ENCODE data around the gene KSR1. TPM values are rescaled to one million over a fixed set of nuclear protein-coding genes. Genes with fewer than 3 reads are reported as not detected.
A peak's percentile ranks its signal among the peaks of the same experiment; 100 is the strongest.

The KSR1 gene
- total RNA-seq, 1 experiment from 2014 or later, result 37.6 TPM

DNA sequence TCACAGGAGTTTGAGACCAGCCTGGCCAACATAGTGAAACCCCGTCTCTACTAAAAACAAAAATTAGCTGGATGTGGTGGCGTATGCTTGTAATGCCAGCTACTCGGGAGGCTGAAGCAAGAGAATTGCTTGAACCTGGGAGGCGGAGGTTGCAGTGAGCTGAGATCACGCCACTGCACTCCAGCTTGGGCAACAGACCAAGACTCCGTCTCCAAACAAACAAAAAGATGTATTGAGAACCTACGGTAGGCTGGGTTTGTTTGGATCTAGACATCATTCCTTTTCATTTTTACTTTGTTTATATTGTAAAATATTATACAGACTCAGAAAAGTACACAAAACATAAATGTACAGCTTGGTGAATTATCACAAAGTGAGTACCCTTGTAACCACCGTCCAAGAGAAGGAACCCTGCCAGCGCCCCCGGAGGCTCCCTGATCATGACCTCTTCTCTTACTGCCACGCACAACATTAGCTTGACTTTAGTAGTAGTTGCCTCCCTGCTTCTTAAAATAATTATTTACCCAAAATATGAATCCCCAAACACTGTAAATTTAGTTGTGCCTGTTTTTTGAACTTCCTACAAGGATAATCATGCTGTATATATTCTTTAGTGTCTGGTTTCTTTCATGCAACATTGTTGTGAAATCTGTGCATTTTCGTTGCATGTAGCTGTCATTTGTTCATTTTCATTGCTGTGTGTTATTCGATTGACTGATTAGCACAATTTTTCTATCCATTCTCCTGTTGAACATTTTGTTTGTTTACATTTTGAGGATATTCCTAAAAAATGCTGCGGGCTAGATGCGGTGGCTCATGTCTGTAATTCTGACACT is 56.5 kb downstream of the KSR1 start:
- no peaks in the 10 kb centered on the region for H3K36me3 ChIP-seq
- no peaks in the 10 kb centered on the region for H3K9me3 ChIP-seq (replicated peaks)
- DNase-seq, result no peak
- H3K4me3 ChIP-seq, result no peak overlapping the region
- H3K27ac ChIP-seq, result no peak overlapping the region
- H3K27me3 ChIP-seq, result no peaks in the 10 kb centered on the region
- H3K4me1 ChIP-seq, result 0 out of 2 replicates have a peak, but pooled peaks cover 3% of the 10 kb centered on the region

DNA sequence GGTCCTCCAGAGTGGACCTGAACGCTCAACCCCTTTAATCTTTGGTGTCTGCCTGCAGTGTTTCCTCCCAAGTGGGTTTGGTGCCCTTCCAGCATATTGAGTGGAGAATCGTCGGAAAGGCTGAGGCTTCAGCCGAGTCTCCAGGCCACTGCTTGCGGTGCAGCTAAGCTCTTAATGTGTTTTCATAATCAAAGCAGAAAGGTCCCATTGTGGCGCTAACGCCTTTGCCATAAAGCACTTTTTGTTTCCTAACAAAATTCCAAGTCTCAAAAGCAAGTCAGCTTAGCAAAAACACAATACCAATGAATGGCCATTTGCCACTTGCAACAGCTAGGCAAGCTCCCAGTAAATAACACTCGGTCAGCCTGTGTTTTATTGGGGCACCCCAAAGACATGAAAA is 57.6 kb downstream of the KSR1 start:
- Histone ChIP-seq H3K4me1 (peaks cover 2% of the 10 kb centered on the region; the same call in 1 of the 2 replicates), H3K36me3 (no peaks in the 10 kb centered on the region), H3K4me3 (no peak overlapping the region), H3K27me3 (no peaks in the 10 kb centered on the region), H3K27ac (no peak overlapping the region), H3K9me3 (replicated peaks) (no peaks in the 10 kb centered on the region)
- peak in 1 of 2 experiments; percentile 48 for DNase-seq

DNA sequence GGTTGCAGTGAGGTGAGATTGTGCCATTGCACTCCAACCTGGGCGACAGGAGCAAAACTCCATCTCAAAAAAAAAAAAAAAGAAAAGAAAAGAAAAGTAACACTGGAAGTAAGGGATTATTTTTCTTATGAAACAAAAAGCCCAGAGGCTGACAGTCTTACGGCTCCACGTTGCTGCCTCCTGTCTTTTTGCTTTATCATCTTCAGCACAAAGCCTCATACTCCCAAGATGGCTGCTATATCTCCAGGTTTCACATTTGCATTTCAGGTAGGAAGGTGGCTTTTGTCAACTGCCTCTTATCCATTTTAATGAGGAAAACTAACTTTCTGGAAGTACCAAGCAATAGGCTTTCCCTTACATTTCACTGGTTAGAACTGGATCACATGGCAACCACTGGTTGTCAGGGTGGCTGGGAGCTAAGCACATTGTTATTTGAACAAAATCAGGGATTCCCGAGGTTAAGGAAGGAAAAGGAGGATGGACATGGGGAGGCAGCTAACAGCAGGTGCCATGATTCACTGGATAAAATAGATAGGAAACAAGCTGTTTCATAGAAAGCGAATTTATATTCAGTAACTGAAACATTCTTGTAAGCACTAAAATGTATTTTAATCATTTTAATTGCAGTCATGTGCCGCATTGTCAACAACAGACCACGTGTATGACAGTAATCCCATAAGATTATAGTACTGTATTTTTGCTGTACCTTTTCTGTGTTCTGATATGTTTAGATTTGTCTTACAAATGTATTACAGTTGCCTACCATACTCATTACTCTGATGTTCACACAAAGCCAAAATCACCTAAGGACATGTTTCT is 58.6 kb downstream of the KSR1 start:
- Histone ChIP-seq H3K36me3 (no peaks in the 10 kb centered on the region), H3K4me1 (peaks cover 11% of the 10 kb centered on the region; the same call in 1 of the 2 replicates), H3K4me3 (no peak overlapping the region), H3K27ac (no peak overlapping the region), H3K9me3 (replicated peaks) (no peaks in the 10 kb centered on the region), H3K27me3 (no peaks in the 10 kb centered on the region)
- no peak for DNase-seq

DNA sequence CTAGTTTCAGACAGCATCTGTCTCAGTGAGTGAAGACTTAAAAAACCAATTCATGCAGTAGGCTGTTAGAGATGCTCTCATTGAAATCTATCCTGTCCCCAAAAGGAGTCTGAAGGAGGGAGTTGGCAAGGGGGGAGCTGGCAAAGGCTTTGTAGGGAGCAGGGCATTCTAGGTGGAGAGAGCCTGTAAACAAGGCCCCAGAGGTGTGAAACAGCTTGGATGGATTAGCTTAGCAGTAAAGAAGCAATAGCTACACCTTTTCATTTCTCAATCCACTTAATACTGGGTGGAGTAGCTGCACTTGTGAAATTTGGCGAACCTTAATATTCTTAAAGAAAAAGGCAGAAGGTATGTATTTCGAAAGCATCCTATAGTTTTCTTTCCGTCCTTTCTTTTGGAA is 61.8 kb downstream of the KSR1 start:
- DNase-seq, result no peak
- H3K27ac ChIP-seq, result no peak overlapping the region
- no peaks in the 10 kb centered on the region for H3K36me3 ChIP-seq
- no peaks in the 10 kb centered on the region for H3K9me3 ChIP-seq (replicated peaks)
- peaks cover 11% of the 10 kb centered on the region; the same call in 1 of the 2 replicates for H3K4me1 ChIP-seq
- H3K4me3 ChIP-seq, result no peak overlapping the region
- H3K27me3 ChIP-seq, result no peaks in the 10 kb centered on the region

DNA sequence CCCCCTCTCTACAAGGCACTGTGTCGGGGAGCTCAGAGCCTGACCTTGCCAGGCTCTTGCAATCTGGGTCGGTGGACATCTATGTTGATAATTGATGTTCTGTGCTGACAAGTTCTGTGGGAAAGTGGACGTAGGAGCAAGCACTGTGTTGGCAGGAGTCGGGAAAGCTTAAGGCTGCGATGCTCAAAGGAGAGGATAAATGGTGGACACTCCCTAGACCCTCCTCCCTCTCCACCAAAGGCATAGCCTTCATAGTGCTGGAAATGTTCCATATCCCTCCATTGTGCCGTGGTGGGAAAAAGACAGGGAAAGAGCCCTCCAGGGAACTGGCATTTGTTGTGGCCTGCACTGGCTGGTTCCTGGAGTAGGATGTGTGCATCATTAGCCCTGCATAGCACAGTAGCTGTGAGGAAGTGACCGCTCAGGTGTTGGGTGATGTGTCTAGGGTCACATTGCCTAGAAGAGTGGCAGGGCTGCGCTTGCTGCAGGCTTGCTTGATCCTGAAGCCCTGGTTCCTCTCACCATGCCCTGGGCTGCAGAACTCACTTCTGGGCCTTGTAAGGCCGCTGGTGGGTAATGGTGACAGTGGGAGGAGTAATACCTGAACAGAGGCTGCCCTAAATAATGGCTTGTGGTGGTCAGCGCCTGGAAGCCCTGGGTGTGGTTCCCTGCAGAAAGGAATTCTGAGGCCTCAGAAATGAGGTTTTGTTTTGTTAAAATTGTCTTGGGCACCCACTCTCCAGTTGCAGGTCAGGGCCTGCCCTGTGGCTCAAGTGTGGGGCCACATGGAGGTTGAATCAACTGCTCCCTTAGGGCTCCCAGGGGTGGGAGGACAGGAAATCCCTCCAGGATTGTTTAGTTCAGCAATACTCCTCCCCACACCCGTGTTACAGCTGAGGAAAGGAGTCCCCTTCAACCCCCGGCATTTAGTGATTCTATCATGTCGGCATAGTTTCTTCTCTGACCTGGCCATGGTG is 62.6 kb downstream of the KSR1 start:
- DNase-seq, result no peak
- Histone ChIP-seq H3K9me3 (replicated peaks) (no peaks in the 10 kb centered on the region), H3K36me3 (no peaks in the 10 kb centered on the region), H3K4me1 (peaks cover 11% of the 10 kb centered on the region; the same call in 1 of the 2 replicates), H3K4me3 (no peak overlapping the region), H3K27me3 (no peaks in the 10 kb centered on the region), H3K27ac (no peak overlapping the region)

DNA sequence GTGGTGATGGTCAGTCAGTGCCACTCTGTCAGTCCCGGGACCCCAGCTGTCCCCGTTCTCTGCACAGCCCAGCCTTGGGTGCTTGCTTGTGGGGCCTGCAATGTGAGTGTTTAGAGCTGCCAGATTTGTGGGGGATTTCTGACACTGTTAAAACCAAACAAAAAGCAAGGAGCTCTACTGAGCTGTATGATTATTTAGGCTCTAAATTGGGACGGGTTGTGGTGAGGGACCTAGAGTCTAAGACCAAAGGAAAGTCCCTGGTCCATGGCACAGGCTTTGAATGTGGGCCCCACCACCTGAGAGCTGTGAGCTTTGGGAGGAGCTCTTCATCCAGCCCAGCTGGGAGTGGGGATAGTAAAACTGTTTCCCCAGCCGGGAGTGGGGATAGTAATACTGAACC is 63.3 kb downstream of the KSR1 start:
- Histone ChIP-seq H3K27ac (no peak overlapping the region), H3K36me3 (no peaks in the 10 kb centered on the region), H3K9me3 (replicated peaks) (no peaks in the 10 kb centered on the region), H3K4me3 (no peak overlapping the region), H3K27me3 (no peaks in the 10 kb centered on the region), H3K4me1 (peaks cover 11% of the 10 kb centered on the region; the same call in 1 of the 2 replicates)
- no peak for DNase-seq

DNA sequence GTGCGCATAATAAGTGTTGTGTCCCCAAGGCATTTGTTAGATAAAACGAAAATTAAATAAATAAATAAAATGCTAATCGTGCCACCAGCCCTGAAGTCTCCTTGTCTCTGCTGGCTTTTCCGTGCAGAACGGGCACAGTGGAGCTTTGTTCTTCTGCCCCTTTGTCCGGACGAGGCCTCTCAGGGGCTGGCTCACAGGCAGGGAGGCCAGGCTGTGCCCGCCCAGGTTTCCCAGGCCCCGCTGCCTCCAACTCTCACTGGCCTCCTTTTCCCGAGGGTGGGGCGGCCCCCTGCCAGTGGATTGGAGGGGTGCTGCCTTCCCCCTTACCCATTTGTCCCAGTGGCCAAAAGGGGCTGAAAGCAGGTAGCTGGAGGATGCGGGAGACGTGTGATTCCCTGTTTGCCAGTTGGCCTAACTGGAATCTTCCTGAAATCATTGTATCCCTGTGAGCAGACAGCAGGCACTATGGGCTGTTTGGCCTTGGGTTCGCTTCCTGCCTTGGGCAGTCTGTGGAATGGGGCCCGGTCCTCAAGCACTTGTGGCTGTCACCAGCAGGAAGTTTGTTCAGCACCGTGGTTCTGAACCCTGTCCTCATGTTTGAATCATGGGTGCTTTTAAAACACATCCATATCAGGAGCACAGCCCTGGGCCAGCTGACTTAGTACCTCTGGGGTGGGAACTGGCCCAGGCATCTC is 64.4 kb downstream of the KSR1 start:
- Histone ChIP-seq H3K27ac (no peak overlapping the region), H3K4me3 (no peak overlapping the region), H3K9me3 (replicated peaks) (no peaks in the 10 kb centered on the region), H3K4me1 (peaks cover 11% of the 10 kb centered on the region; the same call in 1 of the 2 replicates), H3K27me3 (no peaks in the 10 kb centered on the region), H3K36me3 (no peaks in the 10 kb centered on the region)
- DNase-seq, result no peak

DNA sequence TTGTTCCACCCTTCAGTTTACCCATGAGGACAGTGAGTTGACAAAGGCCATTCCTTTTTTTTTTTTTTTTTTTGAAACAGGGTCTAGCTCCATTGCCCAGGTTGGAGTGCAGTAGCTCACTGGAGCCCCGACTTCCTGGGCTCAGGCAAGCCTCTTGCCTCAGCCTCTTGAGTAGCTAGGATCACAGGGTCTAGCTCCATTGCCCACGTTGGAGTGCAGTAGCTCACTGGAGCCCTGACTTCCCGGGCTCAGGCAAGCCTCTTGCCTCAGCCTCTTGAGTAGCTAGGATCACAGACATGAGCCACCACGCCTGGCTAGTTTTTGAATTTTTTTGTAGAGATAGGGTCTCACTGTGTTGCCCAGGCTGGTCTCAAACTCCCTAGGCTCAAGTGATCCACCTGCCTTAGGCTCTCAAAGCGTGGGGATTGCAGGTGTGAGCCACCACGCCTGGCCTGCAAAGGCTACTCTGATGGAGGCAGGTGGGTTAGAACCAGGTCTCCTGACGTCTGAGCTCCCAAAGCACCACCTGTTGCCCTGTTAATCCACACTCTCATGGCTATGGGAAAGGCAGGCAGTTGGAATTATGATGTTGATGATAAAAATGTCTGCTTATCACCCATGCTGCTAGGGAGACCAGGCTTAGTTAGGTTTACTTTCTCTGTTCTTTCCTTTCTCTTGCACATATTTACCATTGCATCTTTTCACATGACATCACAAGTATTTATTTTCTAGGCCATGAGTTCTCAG is 65.2 kb downstream of the KSR1 start:
- Histone ChIP-seq H3K27ac (no peak overlapping the region), H3K27me3 (no peaks in the 10 kb centered on the region)

DNA sequence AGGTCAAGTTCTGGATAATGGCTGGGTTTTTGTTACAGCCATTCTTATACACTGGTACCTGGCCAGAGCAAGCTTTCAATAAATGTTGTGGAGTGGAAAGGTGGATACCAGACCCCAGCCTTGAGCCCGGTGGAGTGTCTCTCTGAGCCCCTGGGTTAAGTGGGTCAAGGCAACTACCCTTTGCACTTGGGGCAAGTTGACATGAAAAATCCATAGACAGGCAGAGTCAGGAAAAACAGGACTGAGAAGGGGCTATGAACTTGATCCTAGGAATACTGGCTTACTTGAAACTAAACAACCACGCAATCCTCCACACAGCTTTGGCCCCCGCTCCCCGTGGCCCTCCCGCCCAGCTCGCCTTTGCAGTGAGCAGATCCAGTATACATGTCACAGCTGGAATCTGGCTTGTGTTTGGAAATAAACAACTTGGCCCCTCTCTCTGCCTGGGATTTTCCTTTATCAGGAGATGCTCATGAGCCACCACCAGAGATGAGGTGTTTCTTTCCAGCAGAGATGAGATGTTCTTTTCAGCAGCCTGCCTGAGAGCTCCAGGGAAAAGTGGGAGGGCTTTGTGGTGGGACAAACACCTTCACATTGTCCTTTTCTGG is 65.9 kb downstream of the KSR1 start:
- DNase-seq, result no peak
- Histone ChIP-seq H3K27me3 (no peaks in the 10 kb centered on the region), H3K27ac (no peak overlapping the region), H3K36me3 (no peaks in the 10 kb centered on the region), H3K4me3 (no peak overlapping the region), H3K4me1 (peaks cover 11% of the 10 kb centered on the region; the same call in 1 of the 2 replicates), H3K9me3 (replicated peaks) (no peaks in the 10 kb centered on the region)

More for the DNA sequence above, 65.2 kb downstream of the KSR1 start:
- Histone ChIP-seq H3K36me3 (no peaks in the 10 kb centered on the region), H3K4me3 (no peak overlapping the region), H3K9me3 (replicated peaks) (no peaks in the 10 kb centered on the region), H3K4me1 (peaks cover 11% of the 10 kb centered on the region; the same call in 1 of the 2 replicates)
- no peak for DNase-seq

DNA sequence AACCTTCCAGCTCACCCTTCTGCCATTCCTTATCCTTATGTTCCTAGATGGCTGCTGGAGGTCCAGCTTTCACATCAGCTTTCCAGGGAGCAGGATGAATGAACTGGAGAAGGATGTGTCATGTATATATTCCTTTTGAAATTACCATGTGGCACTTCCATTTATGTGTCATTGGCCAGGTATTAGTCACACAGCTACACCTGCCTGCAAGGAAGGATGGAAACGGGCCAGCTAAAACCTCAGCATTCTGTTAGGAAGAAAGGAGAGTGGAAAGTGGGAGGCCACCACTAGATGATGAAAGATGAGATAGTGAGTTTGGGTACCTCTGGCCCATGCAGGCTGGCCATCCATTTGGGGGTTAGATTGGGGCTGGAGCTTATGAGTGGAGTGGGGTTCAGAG is 67.5 kb downstream of the KSR1 start:
- Histone ChIP-seq H3K27ac (no peak overlapping the region), H3K4me3 (no peak overlapping the region), H3K9me3 (replicated peaks) (no peaks in the 10 kb centered on the region), H3K27me3 (no peaks in the 10 kb centered on the region), H3K4me1 (peaks cover 10% of the 10 kb centered on the region; the same call in 1 of the 2 replicates), H3K36me3 (no peaks in the 10 kb centered on the region)
- DNase-seq, result no peak

DNA sequence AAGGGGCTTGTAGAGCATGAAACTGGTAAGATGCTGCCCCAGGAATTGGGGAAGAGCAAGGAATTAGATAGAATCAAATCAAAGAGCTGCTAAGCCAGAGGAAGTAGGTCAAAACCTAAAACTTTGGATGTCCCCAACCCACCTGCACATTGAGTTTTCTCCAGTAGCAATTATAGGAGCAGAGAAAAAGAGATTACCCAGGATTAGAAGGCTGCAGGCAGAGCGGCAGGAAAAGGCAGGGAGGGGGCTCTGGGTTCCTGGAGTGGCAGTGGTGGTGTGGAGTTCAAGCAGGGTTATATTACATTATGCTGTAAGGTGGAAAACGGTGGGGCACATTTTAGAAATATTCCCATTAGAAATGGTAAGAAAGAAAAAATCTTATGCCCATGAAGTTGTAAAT is 68.3 kb downstream of the KSR1 start:
- H3K27me3 ChIP-seq, result no peaks in the 10 kb centered on the region
- H3K4me1 ChIP-seq, result peaks cover 9% of the 10 kb centered on the region; the same call in 1 of the 2 replicates
- no peak for DNase-seq
- H3K4me3 ChIP-seq, result no peak overlapping the region
- H3K36me3 ChIP-seq, result no peaks in the 10 kb centered on the region
- H3K9me3 ChIP-seq (replicated peaks), result no peaks in the 10 kb centered on the region
- no peak overlapping the region for H3K27ac ChIP-seq

DNA sequence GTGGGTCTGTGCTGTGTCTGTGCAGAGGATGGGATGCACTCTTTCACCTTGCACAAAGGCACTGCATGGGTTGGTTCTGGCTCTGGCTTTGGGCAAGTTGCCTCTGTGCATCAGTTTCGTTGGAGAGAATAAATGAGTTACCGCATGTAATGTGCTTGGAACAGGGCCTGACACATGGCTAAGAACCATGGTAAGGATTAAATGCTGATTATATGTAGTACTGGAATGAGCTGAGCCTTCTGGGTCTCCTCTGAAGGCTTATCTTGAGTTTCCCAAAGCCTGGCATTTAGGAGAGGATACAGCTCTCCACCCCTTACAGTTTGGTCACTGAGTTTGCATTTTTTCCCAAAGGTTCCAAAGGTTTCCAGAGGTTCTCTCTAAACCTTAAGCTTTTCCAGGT is 69.1 kb downstream of the KSR1 start:
- Histone ChIP-seq H3K27me3 (no peaks in the 10 kb centered on the region), H3K4me3 (no peak overlapping the region), H3K9me3 (replicated peaks) (no peaks in the 10 kb centered on the region)

More for the DNA sequence above, 69.1 kb downstream of the KSR1 start:
- Histone ChIP-seq H3K36me3 (no peaks in the 10 kb centered on the region), H3K4me1 (peaks cover 7% of the 10 kb centered on the region; the same call in 1 of the 2 replicates), H3K27ac (no peak overlapping the region)
- no peak for DNase-seq

Measured in SJCRH30 (cell line).